Astrocyte of the cerebellum (primary cell): ENCODE results near the gene TRIM24.
"Not testable (repeated sequence)": the region's sequence is repeated elsewhere in the genome, so short reads cannot be mapped to it uniquely, and the experiment has no call there.

Experiments used
- DNase-seq: peaks from one replicate; pipeline ENCODE4 v3.0.0-alpha.2; 2011; ENCODE audit warnings: low read depth
- H3K4me3 ChIP-seq: 2 replicates; pipeline ENCODE4 v1.5.1; 2011; ENCODE audit warnings: mild to moderate bottlenecking, low read depth, low read length, moderate library complexity
- in situ Hi-C: cut with HindIII; loops from 2 replicates; pipeline ENCODE4 v1.10.0; 2017; ENCODE audit warnings: low sequenced_read_pairs
- TF ChIP-seq, protein P1 (sequence below): IDR thresholded peaks from 2 replicates; pipeline ENCODE4 v1.5.1; 2012; ENCODE audit warnings: low read length, low read depth, moderate library complexity, mild to moderate bottlenecking; ENCODE audit errors: missing control alignments

Gene TRIM24

DNA sequence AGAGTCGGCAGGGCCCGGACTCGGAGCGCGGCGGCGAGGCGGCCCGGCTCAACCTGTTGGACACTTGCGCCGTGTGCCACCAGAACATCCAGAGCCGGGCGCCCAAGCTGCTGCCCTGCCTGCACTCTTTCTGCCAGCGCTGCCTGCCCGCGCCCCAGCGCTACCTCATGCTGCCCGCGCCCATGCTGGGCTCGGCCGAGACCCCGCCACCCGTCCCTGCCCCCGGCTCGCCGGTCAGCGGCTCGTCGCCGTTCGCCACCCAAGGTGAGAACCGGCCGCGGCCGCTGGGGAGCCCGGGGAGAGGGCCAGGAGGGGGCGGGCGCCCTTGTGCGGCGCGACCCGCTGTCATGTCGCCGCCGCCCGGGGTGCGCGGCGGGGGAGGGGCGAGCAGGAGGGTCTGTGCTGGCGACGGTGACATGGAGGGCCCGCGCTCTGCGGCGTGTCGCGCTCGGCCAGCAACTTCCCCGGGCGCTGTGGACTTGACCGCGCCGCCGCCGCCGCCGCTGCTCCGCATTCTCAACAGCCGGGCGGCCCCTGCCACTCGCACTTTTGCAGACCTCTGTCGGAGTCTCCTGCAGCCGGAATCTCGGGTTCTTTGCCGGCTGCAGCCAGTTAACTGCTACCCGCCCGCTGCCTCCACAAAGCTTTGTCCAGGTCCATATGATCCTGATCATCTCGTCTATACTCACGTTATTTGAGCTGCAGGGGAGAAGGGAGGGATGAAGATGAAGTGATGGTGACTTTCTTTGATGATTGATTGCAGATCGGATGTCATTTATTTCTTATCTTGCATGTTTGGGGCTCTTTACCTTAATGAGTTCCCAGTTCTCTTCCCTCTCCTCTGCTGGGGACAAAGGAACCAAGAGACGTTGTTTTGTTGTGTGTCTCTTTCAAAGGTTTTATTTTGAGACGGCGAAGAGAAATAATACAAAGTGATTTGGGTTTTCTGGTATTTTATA, 869 bp downstream of the TRIM24 start:
- peak; percentile 9 for DNase-seq
- H3K4me3 ChIP-seq: peak overlapping the region; percentile 62
- in situ Hi-C loops: no loop called here
- TF ChIP-seq, protein P1, sequence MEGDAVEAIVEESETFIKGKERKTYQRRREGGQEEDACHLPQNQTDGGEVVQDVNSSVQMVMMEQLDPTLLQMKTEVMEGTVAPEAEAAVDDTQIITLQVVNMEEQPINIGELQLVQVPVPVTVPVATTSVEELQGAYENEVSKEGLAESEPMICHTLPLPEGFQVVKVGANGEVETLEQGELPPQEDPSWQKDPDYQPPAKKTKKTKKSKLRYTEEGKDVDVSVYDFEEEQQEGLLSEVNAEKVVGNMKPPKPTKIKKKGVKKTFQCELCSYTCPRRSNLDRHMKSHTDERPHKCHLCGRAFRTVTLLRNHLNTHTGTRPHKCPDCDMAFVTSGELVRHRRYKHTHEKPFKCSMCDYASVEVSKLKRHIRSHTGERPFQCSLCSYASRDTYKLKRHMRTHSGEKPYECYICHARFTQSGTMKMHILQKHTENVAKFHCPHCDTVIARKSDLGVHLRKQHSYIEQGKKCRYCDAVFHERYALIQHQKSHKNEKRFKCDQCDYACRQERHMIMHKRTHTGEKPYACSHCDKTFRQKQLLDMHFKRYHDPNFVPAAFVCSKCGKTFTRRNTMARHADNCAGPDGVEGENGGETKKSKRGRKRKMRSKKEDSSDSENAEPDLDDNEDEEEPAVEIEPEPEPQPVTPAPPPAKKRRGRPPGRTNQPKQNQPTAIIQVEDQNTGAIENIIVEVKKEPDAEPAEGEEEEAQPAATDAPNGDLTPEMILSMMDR: no peak

DNA sequence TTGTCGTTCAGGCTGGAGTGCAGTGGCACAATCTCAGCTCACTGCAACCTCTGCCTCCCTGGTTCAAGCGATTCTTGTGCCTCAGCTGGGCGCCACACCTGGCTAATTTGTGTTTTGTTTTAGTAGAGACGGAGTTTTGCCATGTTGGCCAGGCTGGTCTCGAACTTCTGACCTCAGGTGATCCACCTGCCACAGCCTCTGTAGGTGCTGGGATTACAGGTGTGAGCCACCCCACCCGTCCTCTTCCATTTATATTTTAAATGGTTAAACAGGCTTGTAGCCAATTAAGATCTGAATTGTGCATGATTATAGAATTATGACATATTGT, 3.2 kb downstream of the TRIM24 start:
- DNase-seq, H3K4me3 ChIP-seq, in situ Hi-C loops: not testable (repeated sequence)

DNA sequence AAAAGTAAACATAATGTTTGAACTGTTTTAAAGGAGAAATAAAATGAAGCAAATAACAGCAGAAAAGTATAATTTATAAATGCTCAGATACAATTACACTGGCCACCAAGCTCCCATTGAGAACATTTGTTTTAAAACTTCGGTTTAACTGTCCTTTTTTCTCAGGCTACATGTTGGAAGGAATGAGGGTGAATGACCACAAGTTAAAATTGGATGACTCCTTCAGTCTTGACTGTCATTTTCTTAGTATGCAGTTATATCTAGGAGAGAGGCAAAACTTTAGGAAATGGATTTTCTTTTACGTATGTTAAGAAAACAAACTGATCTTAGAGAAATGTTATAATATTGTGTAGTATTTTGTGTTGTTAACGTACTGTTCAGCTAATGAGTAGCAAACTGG, 5.0 kb downstream of the TRIM24 start:
- TF ChIP-seq, protein P1: no peak
- no peak for DNase-seq
- in situ Hi-C loops: no loop called here

DNA sequence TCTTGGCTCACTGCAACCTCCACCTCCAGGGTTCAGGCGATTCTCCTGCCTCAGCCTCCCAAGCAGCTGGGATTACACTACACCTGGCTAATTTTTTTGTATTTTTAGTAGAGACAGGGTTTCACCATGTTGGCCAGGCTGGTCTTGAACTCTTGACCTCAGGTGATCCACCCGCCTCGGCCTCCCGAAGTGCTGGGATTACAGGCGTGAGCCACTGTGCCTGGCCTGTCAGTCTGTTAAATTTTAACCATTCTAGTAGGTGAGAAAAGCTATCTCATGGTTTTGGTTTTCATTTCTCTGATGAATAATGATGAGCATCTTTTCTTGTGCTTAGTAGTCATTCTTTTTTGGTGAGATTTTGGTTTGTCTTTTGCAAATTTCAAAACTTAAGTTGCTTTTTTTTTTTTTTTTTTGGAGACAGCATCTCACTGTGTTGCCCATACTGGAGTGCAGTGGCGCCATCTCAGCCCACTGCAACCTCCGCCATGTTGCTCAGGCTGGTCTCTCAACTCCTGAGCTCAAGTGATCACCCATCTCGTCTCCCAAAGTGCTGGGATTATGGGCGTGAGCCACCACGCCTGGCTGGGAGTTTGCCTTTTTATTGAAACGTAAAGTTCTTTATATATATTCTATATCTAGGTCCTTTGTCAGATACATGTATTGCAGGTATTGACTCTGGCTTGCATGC, 6.2 kb downstream of the TRIM24 start:
- H3K4me3 ChIP-seq, in situ Hi-C loops, DNase-seq: not testable (repeated sequence)

More for the DNA sequence above, 5.0 kb downstream of the TRIM24 start:
- H3K4me3 ChIP-seq: no peak overlapping the region

DNA sequence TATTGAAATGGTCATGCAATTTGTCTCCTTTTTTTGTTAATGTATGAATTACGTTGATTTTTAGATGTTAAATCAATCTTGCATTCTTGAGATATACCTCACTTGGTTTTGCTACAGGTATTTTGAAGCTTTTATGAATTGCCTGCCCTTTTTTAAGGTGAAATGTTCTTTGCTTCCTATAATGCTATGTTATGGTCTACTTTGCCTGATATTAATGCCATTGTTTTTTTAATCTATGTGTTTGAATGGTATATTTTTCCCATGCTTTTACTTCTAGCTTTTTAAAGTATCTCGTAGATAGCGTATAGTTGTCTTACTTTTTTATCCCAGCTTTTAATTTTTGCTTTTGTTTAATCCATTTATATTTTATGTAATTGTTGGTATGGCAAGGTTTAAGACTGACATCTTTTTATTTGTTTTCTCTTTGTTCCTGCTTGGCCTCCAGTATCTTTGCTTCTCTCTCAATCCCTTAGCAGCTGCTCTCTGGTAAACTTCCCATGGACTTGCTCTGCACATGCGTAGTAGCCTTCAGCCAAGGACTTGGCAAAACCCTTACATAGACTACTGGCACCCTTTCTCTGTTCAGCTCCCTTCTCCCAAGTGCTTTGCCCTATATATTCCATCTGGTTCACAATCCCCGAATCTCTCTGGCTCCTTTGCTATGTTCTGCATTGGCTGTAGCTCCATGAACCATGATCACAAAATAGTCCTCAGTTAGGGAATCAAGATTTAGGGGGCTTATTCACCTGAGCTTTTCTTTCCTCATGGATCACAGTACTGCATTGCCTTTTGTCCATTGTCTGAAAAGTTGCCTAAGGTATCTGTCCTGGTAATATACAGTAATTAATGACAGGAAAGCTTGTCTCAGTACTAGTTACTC, 8.4 kb downstream of the TRIM24 start:
- no peak for DNase-seq
- in situ Hi-C loops: no loop called here
- TF ChIP-seq, protein P1: no peak
- no peak overlapping the region for H3K4me3 ChIP-seq

DNA sequence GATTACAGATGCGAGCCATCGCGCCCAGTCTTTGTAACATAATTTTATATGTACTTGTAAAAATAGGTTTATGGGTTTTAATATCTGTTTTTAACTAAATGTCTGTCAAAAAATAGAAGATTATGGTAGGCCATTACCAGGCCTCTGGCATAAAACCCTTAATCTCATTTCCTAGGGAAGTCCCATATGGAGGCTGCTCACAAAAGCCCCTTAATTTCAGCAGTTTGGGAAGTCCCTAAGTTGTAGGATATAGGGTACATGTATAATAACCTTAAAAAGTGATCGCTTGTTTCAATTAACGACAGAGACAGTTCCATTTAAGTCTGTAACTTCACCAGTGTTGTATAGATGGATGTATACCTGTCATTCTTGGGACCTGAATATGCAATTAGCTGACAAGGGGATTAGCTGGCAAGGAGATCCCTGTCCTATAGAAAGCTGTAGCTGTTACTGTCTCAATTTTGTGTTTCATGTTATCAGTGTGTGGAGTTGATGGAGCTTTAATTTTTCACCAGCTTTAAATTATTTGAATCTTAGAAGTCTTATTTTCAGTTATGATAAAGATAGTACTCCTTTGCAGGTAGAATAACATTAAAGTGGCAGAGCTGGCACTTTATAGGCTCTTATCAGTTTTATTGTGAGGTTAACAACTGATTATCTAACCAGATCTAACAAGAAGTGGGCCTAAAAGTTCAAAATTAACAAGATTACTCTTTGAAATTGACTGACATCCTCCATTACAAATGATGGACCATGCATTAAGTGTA, 10.5 kb downstream of the TRIM24 start:
- H3K4me3 ChIP-seq: no peak overlapping the region
- DNase-seq: no peak
- TF ChIP-seq, protein P1: no peak
- in situ Hi-C loops: no loop called here
